CD4-positive, alpha-beta T cell (primary cell): ENCODE results near the gene MRPS5. TPM values are rescaled to one million over a fixed set of nuclear protein-coding genes. Genes with fewer than 3 reads are reported as not detected.

ENCODE experiments used
- ATAC-seq: fragments of 200-7000 bp; cut with Tn5 transposase; one replicate; pipeline ENCODE4 v1.10.0; 2022; ENCODE audit warnings: mild to moderate bottlenecking; ENCODE audit not compliant: poor library complexity
- CTCF ChIA-PET: fragments of 350-600 bp; sonication (Branson Sonifier 250); formaldehyde crosslinking; loops from one replicate; lab custom pipeline; 2021; ENCODE audit warnings: antibody characterized with exemption, inconsistent platforms; lab: Charles Lee
- POLR2A ChIA-PET: fragments of 350-600 bp; sonication (Branson Sonifier 250); formaldehyde crosslinking; loops from one replicate; lab custom pipeline; 2021; ENCODE audit warnings: antibody characterized with exemption, inconsistent platforms; lab: Charles Lee
- DNase-seq, 14 experiments: peaks; one replicate each; pipeline ENCODE4 v3.0.0-alpha.2; 2013 to 2020; ENCODE audit warnings: mixed read lengths in 2 of 14
- H3K27ac ChIP-seq, 2 donors: one replicate each; pipeline versions ENCODE4 v1.5.1 to v1.7.0; 2013; ENCODE audit warnings: low read length in 2 of 2, low read depth in 1 of 2, mild to moderate bottlenecking in 1 of 2
- H3K27me3 ChIP-seq, 2 experiments: 1 replicate in 1 of 2; 2 replicates in 1 of 2; pipeline versions ENCODE4 v1.6.1 to v1.7.0; 2013; ENCODE audit warnings: low read length in 2 of 2, control low read depth in 1 of 2, mild to moderate bottlenecking in 1 of 2, moderate library complexity in 1 of 2; ENCODE audit not compliant: insufficient read depth in 2 of 2, control insufficient read depth in 1 of 2
- H3K36me3 ChIP-seq: one replicate; pipeline ENCODE4 v1.6.1; 2013; ENCODE audit warnings: low read length, control low read depth; ENCODE audit not compliant: insufficient read depth
- H3K4me1 ChIP-seq: one replicate; pipeline ENCODE4 v1.6.1; 2013; ENCODE audit warnings: low read length, control low read depth; ENCODE audit not compliant: insufficient read depth
- H3K4me3 ChIP-seq: one replicate; pipeline ENCODE4 v1.5.1; 2013; ENCODE audit warnings: mild to moderate bottlenecking, low read length, moderate library complexity
- H3K9me3 ChIP-seq, 2 experiments: 1 replicate in 1 of 2; 2 replicates in 1 of 2; pipeline versions ENCODE4 v1.6.1 to v1.7.0; 2013; ENCODE audit warnings: low read length in 2 of 2, mild to moderate bottlenecking in 2 of 2, control low read depth in 1 of 2, moderate library complexity in 1 of 2; ENCODE audit not compliant: control insufficient read depth in 1 of 2, insufficient read depth in 1 of 2
- H3K27ac Mint-ChIP-seq: one replicate; pipeline ENCODE4 v1.8.0; 2020; ENCODE audit warnings: mixed read lengths
- H3K27me3 Mint-ChIP-seq: one replicate; pipeline ENCODE4 v1.8.0; 2021; ENCODE audit warnings: mixed read lengths
- H3K36me3 Mint-ChIP-seq: one replicate; pipeline ENCODE4 v1.8.0; 2021; ENCODE audit warnings: low read depth, mixed read lengths
- H3K4me1 Mint-ChIP-seq: one replicate; pipeline ENCODE4 v1.8.0; 2021; ENCODE audit warnings: low read depth, mixed read lengths
- H3K4me3 Mint-ChIP-seq: one replicate; pipeline ENCODE4 v1.8.0; 2020; ENCODE audit warnings: mild to moderate bottlenecking, mixed read lengths
- H3K9me3 Mint-ChIP-seq: one replicate; pipeline ENCODE4 v1.8.0; 2020; ENCODE audit warnings: mixed read lengths
- CTCF ChIP-seq: fragments of 200-600 bp; IDR thresholded peaks from one replicate; pipeline ENCODE4 v1.8.0; 2022; ENCODE audit warnings: antibody characterized with exemption, mild to moderate bottlenecking
- intact Hi-C, 2 experiments: fragments of 100-400 bp; cut with DNase I in 1 of 2; cut with micrococcal nuclease in 1 of 2; formaldehyde crosslinking; loops; one replicate each; pipeline versions ENCODE4 v1.15.1 to v1.9.0; 2023 to 2025; cut with DNase I, micrococcal nuclease
- total RNA-seq, 174 experiments: library from RNA in 2 of 174; stranded (reverse) in 2 of 174; gene quantifications; one replicate each; pipeline ENCODE4 v1.2.3 and lab custom pipeline; 2021 to 2026

Gene MRPS5
- total RNA-seq, 2 experiments from 2014 or later, result 15.3 to 16.3 TPM

- no peak overlapping the region for H3K4me3 ChIP-seq
- Mint-ChIP-seq H3K4me3 (no peak overlapping the region), H3K4me1 (peaks cover 74% of the 10 kb centered on the region), H3K36me3 (peaks cover 55% of the 10 kb centered on the region), H3K27me3 (no peaks in the 10 kb centered on the region), H3K9me3 (no peaks in the 10 kb centered on the region), H3K27ac (peak overlapping the region; percentile 83)
- H3K36me3 ChIP-seq, result peaks cover 55% of the 10 kb centered on the region
- no peak for TF ChIP-seq CTCF
- no peaks in the 10 kb centered on the region for H3K9me3 ChIP-seq
- intact Hi-C loops, result loop anchor here (2.0 kb wide), 2 partner anchors 22 to 62 kb away; no protein-coding TSS in a partner anchor
- peaks cover 77% of the 10 kb centered on the region for H3K4me1 ChIP-seq
- DNase-seq (no peak), ATAC-seq (no peak)
- POLR2A ChIA-PET, result interaction anchor here (2.0 to 17.1 kb wide), 6 partner anchors 9 to 30 kb away, joined by 8 to 295 read pairs (median 32); partner anchors contain the start of gene MAL
- CTCF ChIA-PET, result interaction anchor here (1.3 to 4.0 kb wide), 3 partner anchors 11 to 29 kb away, joined by 4 to 37 read pairs (median 22); no protein-coding TSS in a partner anchor
- H3K27me3 ChIP-seq, result no peaks in the 10 kb centered on the region
- no peak overlapping the region for H3K27ac ChIP-seq
Measured at GRCh38 chr2:95052307-95052706, 69.3 kb downstream of the MRPS5 start.

- Histone ChIP-seq H3K9me3 (no peaks in the 10 kb centered on the region), H3K4me3 (no peak overlapping the region), H3K27ac (no peak overlapping the region), H3K36me3 (peaks cover 55% of the 10 kb centered on the region), H3K4me1 (peaks cover 73% of the 10 kb centered on the region), H3K27me3 (no peaks in the 10 kb centered on the region)
- Mint-ChIP-seq H3K9me3 (no peaks in the 10 kb centered on the region), H3K4me3 (no peak overlapping the region), H3K4me1 (peaks cover 73% of the 10 kb centered on the region), H3K36me3 (peaks cover 60% of the 10 kb centered on the region), H3K27ac (peak overlapping the region; percentile 83), H3K27me3 (no peaks in the 10 kb centered on the region)
- TF ChIP-seq CTCF, result no peak
- no peak for ATAC-seq
- DNase-seq, result no peak
- ChIA-PET CTCF (interaction anchor here (1.9 to 4.0 kb wide), 2 partner anchors 25 to 28 kb away, joined by 9 to 37 read pairs; no protein-coding TSS in a partner anchor), POLR2A (interaction anchor here (2.0 to 17.1 kb wide), 6 partner anchors 9 to 29 kb away, joined by 8 to 295 read pairs (median 32); partner anchors contain the start of gene MAL)
- intact Hi-C loops, result loop anchor here (2.0 kb wide), 2 partner anchors 21 to 63 kb away; no protein-coding TSS in a partner anchor
Measured at GRCh38 chr2:95051626-95052025, 70.0 kb downstream of the MRPS5 start.

GRCh38 chr2:95050385-95051300, 71.0 kb downstream of the MRPS5 start:
- ChIA-PET POLR2A (interaction anchor here (2.0 to 17.1 kb wide), 4 partner anchors 8 to 28 kb away, joined by 8 to 295 read pairs (median 46); partner anchors contain the start of gene MAL), CTCF (interaction anchor here (1.2 to 4.0 kb wide), 3 partner anchors 26 to 28 kb away, joined by 3 to 37 read pairs (median 9); no protein-coding TSS in a partner anchor)
- ATAC-seq (no peak), DNase-seq (no peak)
- no peak overlapping the region for H3K4me3 ChIP-seq
- H3K4me1 Mint-ChIP-seq, result peaks cover 73% of the 10 kb centered on the region
- no peaks in the 10 kb centered on the region for H3K9me3 Mint-ChIP-seq
- H3K4me3 Mint-ChIP-seq, result no peak overlapping the region
- intact Hi-C loops, result no loop called here
- H3K36me3 ChIP-seq, result peaks cover 55% of the 10 kb centered on the region
- H3K27ac ChIP-seq, result no peak overlapping the region
- H3K27me3 Mint-ChIP-seq, result no peaks in the 10 kb centered on the region
- peaks cover 73% of the 10 kb centered on the region for H3K4me1 ChIP-seq
- H3K9me3 ChIP-seq, result no peaks in the 10 kb centered on the region
- no peaks in the 10 kb centered on the region for H3K27me3 ChIP-seq
- peak overlapping the region; percentile 83 for H3K27ac Mint-ChIP-seq
- no peak for TF ChIP-seq CTCF
- peaks cover 65% of the 10 kb centered on the region for H3K36me3 Mint-ChIP-seq
